GM19467 (cell line): ENCODE measurements around the gene TNNT2.

ENCODE experiments used
- ATAC-seq: cut with Tn5 transposase; IDR thresholded peaks from one replicate; pipeline ENCODE4 v1.9.1; 2021; ENCODE audit warnings: mild to moderate bottlenecking, moderate library complexity; ENCODE audit not compliant: unreplicated experiment

Gene TNNT2

DNA sequence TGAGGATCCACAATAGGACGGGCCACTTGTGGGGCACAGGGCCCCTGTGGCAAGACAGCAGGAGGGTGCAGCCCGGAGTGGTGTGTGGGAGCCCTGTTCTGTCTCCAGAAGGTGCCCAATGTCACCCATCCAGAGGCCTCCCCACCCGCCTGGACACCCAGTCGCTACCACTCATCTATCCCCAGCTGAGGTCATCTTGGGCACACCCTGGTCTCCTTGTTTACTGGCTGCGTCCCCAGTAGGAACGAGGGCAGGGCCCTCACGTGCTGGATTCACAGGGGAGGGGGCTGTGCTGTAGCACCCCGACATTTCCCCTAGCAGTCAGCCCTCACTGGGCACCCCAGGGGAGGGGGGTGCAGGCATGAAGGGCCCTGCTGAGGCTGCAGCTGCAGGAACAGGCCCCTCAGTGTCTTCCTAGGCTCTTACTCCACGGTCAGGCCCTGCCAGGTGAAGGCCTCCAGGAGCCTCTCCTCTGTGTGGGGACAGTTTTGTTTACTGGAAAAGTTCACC, 2.3 kb upstream of the TNNT2 start:
- ATAC-seq: no peak

DNA sequence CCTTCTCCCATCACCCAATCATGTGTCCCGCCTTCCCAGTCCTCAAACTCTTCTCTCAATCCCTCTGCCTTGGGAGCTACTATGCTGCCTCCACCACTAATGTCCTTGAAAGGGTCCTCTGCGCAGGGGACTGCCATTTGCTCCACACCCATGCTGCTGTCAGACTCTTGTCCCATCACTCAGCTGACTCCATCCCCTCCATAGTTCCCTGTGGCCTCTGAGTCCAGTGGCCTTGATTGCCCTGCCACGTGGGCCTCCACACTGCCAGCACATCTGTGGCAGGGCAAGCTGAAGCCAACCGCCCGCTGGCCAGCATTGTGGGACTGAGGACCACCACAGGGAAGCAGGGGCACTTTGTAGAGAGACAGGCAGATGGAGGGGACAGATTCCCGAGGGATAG, 1.3 kb upstream of the TNNT2 start:
- ATAC-seq: no peak

DNA sequence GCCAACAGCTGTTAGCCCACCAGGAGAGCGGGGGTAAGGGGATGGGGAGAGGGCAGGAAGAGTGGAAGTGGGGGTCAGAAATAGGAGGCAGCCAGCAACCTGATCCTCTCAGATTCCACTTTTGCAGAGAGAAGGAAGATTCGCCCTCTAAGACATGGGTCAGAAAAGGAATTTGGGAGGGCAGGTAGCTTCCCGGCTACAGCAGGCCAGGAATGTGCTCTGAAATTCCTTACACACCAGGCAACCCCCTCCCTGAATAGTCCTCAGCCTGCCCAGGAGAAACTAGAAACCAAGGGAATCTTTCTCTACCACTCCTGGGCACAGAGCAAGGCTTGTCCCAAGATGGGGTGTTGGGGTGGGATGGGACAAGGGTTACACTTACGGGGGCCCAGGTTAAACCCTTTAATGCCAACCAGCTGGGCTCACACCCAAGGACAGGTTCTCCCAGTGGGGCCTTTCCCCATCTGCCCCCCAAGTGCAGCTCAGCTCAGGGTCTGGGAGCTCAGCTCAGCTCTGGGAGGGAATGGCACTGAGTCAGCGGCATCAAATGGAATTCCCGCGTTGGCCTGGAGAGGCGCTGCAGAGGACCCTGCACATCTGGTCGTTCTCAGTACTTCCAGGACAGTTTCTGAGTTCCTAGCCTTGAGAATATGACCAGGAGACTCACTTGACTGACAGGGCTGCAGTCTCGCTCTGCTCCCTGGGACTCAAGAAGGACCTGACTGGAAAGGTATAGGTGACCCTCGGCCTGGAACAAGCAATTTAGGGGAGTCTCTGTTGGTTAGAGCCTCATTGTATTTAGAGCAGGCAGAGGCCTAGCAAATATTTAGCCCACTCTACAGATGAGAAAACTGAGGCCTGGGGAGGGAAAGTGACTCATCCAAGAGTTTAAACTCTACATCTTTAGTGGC, 761 bp downstream of the TNNT2 start:
- ATAC-seq: no peak

DNA sequence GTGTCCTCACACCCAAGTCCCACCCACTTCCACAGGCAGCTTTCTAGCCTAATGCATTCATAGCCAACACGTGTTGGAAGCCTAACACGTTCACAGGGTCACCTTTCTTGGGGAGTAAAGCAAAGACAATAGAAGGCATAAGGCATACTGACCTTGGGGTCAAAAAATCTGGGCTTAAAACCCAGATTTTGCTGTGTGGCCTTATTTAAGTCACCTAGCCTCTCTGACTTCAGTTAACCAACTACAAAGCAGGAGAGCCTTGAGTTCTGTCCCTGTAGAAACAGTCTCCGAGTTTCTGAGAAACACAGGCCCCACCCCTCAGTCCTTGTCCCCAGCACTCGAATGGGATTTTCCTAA, 1.4 kb downstream of the TNNT2 start:
- no peak for ATAC-seq

DNA sequence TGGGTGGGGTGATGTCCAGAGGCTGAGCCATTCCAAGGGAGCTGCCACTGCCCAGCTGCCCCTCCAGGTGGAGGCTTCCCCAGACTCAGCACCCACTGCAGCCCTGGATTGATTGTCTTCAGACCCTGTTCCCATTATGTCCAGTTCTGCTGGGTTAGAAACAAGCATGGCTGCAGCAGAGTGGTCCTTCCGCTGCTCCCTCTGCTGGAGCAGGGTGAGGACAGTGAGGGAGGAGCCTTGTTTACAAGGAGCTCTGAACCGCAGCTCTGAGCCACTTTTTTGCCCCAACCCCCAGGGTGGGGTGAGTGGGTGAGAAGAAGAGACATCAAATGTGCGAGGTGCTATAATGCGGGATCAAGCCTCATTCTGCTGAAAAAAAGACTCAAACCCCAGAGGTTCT, 2.3 kb downstream of the TNNT2 start:
- no peak for ATAC-seq

DNA sequence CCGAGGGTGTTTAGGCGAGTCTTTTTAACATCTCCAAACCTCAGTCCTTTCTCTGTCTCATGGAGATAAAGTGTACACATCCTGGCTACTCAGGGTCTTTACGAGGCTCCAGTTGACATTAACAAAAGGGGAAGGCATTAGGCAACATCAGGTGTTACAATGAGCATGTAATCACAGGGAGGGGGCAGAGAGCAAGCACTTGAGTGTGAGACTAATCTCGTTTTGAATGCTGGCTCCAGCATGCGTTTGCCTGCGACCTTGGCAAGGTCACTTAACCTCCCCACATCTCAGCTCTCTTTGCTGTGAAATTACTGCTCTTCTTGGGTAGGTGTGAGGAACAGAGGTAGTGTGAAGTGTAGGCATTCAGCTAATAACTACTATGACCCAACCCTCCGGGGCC, 3.1 kb downstream of the TNNT2 start:
- no peak for ATAC-seq

DNA sequence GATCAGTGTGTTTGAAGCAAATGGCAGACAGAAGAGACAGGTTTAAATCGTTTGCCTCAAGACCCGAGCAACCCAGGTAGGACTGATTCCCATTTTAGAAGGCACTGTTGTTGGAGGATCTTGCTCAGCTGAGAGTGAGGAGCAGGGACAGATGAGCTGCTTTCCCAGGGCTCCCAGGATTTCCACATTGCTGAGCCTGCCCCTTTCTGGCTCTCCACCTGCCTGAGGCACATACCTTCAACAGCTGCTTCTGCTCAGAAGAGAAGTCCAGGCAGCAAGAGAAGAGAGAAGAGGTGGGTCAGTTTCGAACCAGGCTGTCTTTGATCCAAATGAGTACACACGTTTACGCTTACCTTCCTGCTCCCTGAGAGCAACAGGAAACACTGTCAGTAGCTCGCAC, 5.7 kb downstream of the TNNT2 start:
- ATAC-seq: no peak

DNA sequence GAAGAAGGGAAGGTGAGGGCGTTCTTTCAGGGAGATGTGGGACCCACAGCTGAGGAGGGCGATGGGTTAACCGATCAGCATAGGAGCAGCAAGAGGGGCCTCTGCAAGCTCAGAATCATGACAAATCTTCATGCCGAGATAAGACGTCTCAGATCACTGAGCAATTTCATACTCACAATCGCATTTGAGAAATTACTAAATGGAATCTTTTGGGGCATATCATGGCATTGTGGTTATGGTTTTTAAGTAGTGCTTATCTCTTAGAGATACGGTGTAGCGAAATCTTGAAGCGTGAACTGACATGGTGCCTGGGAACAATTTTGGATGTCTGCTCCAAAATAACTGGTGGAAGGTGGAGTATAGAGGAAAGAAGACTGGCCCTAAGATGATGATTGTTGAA, 6.2 kb downstream of the TNNT2 start:
- ATAC-seq: no peak

DNA sequence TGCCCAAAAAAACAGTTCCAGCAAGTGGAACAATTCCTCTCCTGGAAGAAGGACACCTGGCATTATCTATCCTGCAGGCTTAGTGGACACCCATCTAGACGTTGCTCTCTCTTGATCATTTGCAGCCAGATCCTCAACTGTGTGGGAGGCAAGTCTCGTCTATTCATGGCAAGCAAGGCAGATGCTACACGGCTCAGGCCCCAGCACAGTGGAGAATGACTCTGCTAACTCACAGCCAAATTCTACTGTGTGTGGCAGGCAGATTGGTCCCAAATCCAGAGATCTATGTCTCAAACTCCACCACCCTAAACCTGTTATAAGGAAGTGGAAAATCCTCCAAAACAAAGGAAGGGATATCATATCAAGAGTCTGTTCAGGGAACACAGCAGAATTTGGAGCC, 7.0 kb downstream of the TNNT2 start:
- ATAC-seq: no peak

DNA sequence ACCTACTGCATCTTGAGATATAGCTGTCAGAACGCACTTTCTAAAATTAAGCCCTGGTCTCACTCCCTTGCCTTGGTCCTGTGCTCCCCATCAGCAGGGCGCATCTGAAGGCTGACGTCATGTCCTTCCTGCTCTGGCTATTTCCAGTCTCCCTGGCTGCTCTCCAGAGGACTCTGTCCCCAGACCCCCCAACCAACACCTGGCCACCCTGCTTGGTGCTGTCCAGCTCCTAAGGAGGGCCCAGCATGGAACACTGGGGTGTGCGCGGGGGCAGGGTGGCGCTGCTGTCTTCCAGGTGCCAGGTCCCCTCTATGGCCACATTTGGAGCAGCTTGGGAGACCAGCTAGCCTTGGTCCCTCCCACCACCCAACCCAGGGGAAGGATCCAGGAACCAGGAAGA, 8.3 kb downstream of the TNNT2 start:
- no peak for ATAC-seq

DNA sequence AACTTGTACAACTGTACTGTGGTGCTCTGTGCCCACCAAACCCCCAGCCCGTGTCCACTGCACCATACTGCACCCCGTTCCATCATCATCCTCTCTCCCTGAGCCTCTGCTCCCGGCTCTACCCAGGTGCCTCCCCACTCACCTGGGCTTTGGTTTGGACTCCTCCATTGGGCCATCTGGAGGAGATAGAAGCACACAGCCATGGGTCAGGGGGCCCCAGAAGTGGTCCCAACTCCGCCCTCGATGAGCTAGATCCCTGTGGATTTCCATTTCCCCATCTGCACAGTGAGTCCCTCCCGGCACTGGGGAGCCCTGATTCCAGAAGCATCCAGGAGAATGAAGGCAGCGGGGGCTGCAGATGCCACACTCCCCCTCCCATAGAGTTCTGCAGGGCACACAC, 10.8 kb downstream of the TNNT2 start:
- no peak for ATAC-seq

DNA sequence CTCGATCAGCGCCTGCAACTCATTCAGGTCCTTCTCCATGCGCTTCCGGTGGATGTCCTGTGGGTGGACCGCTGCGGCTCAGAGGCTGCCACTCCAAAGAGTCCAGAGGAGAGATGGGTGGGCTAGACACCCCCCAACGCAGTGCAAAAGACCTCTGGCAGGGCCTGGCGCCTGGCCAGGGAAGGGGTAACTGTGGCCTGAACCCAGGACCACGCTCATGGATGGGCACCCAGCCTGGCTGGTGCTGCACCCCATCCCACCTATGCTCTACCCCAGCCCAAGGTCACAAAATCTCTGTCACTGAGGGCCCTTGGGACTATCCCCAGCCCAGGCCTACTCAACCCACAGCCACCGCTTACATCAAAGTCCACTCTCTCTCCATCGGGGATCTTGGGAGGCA, 12.2 kb downstream of the TNNT2 start:
- ATAC-seq: no peak

DNA sequence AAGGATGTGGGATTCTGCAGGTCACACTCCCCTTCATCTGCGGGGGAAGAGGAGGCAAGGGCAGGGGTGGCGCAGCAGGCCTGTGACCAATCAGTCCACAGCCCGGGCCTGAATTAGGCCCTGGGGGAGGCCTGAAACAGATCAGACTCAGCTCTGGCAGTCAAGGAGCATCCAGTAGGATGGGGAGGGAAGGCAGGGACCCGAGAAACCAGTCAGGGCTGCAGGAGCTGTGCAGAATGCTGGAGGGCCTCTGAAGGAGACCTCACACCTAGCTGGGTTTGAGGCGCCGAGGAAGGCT, 12.7 kb downstream of the TNNT2 start:
- no peak for ATAC-seq

DNA sequence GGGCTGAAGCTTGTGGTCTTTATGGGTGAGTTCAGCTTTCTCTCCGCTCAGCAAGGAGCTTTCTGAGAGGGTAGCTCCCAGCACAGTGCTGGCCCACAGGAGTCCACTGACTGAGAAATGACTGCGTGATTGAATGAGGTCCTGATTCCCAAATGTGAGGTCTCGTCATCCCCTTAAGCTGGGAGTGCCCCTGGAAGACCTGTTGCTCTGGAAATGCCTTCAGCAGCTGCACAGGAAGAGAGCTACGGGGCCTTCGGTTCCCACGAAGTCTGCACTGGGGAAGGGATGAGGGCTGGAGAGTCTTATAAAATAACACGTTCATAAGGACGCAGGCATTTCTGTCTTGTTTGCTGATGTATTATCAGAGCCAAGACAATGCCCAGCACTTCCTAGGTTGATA, 14.0 kb downstream of the TNNT2 start:
- no peak for ATAC-seq

DNA sequence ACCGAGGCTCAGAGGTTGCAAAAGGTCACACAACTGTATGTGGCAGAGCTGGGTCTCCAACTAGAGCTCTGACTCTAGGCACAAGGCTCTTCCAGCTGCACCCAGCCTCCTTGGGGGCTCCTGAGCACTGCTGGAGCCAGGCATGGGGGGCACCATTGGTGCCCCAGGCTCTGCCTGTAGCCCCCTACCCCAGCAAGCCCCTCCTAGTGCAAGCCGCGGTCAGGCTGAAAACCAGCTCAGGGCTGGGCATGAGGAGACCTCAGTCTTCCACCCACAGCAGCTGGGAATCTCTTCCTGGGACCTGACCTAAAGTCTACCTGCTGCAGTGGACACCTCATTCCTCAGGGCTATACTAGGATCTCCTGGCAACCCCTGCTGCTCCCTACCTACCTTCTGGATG, 14.6 kb downstream of the TNNT2 start:
- ATAC-seq: no peak

DNA sequence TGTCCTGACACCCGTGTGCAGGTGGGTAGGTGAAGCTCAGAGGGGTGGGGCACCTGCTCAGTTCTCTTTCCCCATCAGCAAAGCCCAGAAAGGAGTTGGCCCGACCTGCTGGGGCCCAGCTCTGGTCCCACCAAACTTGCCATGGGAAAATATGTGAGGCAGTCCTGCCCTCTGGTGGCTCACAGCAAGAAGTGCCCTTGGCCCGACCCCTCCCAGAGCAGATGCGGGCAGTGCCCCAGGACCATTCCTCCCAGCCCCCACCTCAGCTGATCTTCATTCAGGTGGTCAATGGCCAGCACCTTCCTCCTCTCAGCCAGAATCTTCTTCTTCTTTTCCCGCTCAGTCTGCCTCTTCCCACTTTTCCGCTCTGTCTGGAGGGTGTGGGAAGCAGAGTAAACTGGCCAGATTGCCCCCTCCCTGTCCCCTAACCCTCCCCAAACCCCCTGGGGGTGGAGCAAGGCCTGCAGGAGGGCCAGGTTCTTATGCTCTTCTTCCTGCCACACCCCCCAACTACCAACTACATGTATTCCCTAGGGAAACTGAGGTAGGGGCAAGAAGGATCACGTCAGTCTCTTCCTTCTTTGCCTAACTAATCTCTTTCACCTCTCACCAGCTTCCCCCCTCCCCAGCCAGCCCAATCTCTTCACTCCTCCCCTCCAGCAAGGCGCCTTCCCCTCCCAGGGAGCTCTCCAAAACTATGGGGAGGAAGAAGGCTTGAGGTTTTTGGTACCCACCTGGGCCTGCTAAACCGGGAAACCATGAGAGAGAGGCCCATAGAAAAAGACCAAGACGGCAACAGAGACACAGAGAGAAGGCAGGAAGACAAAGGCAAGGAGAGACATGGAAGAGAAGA, 15.6 kb downstream of the TNNT2 start:
- no peak for ATAC-seq

DNA sequence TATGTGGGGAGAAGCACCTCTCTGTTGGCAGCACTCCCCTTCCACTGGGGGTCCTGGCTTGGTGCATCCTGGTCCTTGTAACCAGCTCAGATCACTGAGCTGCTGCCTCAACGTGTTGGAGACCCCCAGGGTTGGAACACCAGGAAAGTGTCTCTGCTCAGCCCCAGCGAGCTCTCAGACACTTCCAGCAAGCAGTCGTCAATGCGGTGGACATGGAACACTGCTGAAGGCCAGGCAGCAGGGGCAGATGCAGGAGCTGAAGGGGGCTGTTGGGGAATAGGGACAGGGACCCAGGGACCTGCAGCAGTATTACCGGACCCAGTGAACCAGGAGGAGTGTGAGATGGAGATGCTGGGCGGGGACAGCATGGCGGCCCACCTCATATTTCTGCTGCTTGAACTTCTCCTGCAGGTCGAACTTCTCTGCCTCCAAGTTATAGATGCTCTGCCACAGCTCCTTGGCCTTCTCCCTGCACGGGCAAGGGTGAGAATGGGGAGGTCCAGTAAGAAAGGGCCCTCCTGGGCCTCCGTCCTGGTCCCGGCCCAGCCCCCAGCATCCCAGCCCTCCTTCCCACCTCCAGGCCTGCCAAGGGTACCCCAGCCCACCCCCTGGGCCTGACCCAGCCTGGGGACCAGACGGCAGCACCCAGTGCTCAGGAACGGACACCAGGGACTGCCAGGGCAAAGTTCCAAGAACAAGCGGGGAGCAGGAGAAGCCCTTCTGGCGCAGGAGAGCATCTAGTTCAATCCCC, 16.4 kb downstream of the TNNT2 start:
- no peak for ATAC-seq

DNA sequence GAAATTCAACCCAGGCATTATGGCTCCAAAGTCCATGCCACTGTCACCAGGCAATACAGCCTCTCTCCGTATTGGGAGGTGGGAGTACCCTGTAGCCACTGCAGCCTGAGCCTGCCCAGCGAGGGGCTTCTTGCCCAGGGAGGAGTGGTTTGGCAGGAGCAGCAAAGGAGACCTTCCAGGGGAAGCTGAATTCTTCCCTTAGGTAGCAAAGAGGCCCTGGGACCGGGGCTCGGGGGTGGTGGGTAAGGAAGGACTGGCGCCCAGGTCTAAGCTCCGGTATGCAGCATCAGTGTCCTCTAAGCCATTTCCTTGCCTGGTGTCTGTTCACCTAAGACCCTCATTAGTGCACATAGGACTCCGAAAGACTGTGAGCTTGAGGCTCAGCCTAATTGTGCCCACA, 17.0 kb downstream of the TNNT2 start:
- no peak for ATAC-seq

DNA sequence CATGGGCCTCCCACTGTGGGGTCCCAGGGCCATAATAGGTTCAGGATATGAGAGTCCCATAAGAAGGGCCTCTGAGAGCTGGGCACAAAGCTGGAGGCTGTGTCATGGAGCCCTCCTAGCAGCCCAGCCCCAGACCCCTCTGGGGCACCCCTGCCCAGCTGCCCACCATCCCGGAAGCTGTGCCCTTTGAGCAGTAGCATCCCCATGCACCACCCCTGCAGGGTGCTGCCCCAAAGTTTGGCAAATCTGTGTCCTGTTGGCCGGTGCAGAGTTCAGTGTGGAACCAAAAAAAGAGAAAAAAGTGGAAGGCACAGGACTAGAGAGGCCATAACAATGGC, 17.6 kb downstream of the TNNT2 start:
- no peak for ATAC-seq

DNA sequence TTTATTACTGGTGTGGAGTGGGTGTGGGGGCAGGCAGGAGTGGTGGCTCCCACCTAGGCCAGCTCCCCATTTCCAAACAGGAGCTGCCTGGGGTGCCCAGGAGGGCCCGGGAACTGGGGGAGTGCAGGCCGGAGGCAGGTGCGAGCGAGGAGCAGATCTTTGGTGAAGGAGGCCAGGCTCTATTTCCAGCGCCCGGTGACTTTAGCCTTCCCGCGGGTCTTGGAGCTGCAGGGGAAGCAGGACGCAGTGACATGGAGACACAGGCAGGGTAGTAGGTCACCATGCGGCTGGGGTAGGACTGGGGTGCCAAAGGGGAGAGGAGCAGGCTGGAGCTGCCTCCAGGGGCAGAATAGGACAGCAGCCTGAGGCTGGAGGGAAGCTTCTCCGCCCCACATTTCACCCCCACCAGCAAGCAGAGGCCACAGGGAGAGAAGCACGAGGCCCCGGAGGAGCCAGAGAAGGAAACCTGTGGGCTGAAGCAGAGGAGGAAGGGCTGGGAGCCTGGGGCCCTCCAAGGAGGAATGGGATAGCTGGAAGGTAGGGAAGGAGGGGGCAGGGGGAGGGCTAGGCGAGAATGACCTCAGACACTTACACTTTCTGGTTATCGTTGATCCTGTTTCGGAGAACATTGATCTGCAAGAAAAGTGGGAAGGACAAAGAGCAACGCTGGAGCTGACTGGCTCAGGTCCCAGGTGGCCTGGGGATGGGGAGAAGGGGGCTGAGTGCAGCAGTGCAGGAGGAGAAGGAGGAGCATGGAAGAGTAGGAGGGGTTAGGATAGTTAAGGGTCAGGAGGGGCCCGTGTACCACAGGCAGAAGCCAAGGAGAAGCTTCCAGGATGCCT, 18.2 kb downstream of the TNNT2 start:
- no peak for ATAC-seq

DNA sequence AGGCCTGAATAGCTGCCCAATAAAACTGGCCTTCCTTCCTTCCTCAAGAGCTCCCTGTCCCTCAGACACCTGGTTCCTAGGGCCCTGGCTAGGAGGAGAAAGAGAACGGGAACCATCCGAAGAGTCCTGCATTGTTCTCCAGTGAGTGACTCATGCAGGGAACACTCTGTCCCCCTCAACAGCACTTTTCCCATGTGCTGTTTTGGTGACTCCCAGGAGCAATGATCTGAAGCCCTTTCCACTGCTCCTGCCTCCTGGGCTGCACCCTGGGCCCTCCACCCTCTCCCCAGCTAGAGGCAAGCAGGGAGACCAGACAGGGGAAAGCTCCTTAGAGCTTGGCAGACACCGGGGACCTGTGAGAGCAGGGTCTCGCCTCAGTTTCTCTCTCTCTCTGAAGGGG, 18.9 kb downstream of the TNNT2 start:
- ATAC-seq: no peak
